KMS-11 (cell line): Measurements from ENCODE around the gene RNFT2.

ENCODE experiments used
- H2AFZ ChIP-seq: fragments of 200-600 bp; sonication (generic); 2 replicates; pipeline ENCODE4 v1.6.1; 2016; ENCODE audit warnings: antibody characterized with exemption, mixed run types, low read depth
- H3K27ac ChIP-seq: fragments of 200-600 bp; sonication (generic); 2 replicates; pipeline ENCODE4 v1.6.1; 2016; ENCODE audit warnings: mild to moderate bottlenecking, mixed run types
- H3K27me3 ChIP-seq: fragments of 200-600 bp; sonication (generic); 2 replicates; pipeline ENCODE4 v1.6.1; 2017; ENCODE audit warnings: mild to moderate bottlenecking, low read depth, mixed run types, moderate library complexity; ENCODE audit not compliant: insufficient read depth
- H3K36me3 ChIP-seq: fragments of 200-600 bp; sonication (generic); 2 replicates; pipeline ENCODE4 v1.6.1; 2017; ENCODE audit warnings: mild to moderate bottlenecking, mixed run types; ENCODE audit not compliant: insufficient read depth
- H3K4me1 ChIP-seq: fragments of 200-600 bp; sonication (generic); 2 replicates; pipeline ENCODE4 v1.6.1; 2016; ENCODE audit warnings: mild to moderate bottlenecking, low read depth, mixed run types; ENCODE audit not compliant: poor library complexity, severe bottlenecking
- H3K4me2 ChIP-seq: fragments of 200-600 bp; sonication (generic); 2 replicates; pipeline ENCODE4 v1.7.0; 2016; ENCODE audit warnings: mild to moderate bottlenecking, mixed run types
- H3K4me3 ChIP-seq: fragments of 200-600 bp; sonication (generic); IDR thresholded peaks from 2 replicates; pipeline ENCODE4 v1.6.1; 2017; ENCODE audit warnings: low read depth, low read length, mixed read lengths; ENCODE audit not compliant: insufficient read depth
- H3K79me2 ChIP-seq: fragments of 200-600 bp; sonication (generic); 2 replicates; pipeline ENCODE4 v1.6.1; 2016; ENCODE audit warnings: low read depth, mixed run types; ENCODE audit not compliant: insufficient read depth
- H3K9ac ChIP-seq: fragments of 200-600 bp; sonication (generic); 2 replicates; pipeline ENCODE4 v1.6.1; 2016; ENCODE audit warnings: mild to moderate bottlenecking, mixed run types
- H4K20me1 ChIP-seq: fragments of 200-600 bp; sonication (generic); 2 replicates; pipeline ENCODE4 v1.6.1; 2016; ENCODE audit warnings: mild to moderate bottlenecking, mixed run types; ENCODE audit not compliant: insufficient read depth
- CTCF ChIP-seq: fragments of 200-600 bp; sonication (generic); conservative IDR thresholded peaks from 2 replicates; pipeline ENCODE4 v1.6.1; 2017; ENCODE audit warnings: low read depth, mild to moderate bottlenecking, antibody characterized with exemption, low read length, moderate library complexity, mixed read lengths

The RNFT2 gene

GRCh38 chr12:116774020-116774419, 35.9 kb downstream of the RNFT2 start:
- no peak overlapping the region for H3K4me3 ChIP-seq
- H3K9ac ChIP-seq: no peak overlapping the region
- H3K27me3 ChIP-seq: no peaks in the 10 kb centered on the region
- no peak for TF ChIP-seq CTCF
- no peaks in the 10 kb centered on the region for H3K36me3 ChIP-seq
- no peak overlapping the region for H3K27ac ChIP-seq
- H4K20me1 ChIP-seq: no peaks in the 10 kb centered on the region
- no peak overlapping the region for H2AFZ ChIP-seq
- peaks cover 4% of the 10 kb centered on the region for H3K4me1 ChIP-seq
- H3K79me2 ChIP-seq: no peaks in the 10 kb centered on the region
- no peak overlapping the region for H3K4me2 ChIP-seq

- Histone ChIP-seq H2AFZ (no peak overlapping the region), H4K20me1 (no peaks in the 10 kb centered on the region), H3K4me2 (no peak overlapping the region), H3K4me3 (no peak overlapping the region), H3K36me3 (no peaks in the 10 kb centered on the region), H3K4me1 (peaks cover 4% of the 10 kb centered on the region), H3K27ac (no peak overlapping the region), H3K79me2 (no peaks in the 10 kb centered on the region), H3K9ac (no peak overlapping the region), H3K27me3 (no peaks in the 10 kb centered on the region)
- TF ChIP-seq CTCF: no peak
Measured at GRCh38 chr12:116777245-116777644, 39.1 kb downstream of the RNFT2 start.

- Histone ChIP-seq H3K27ac (no peak overlapping the region), H3K36me3 (no peaks in the 10 kb centered on the region), H4K20me1 (no peaks in the 10 kb centered on the region), H3K79me2 (no peaks in the 10 kb centered on the region), H2AFZ (no peak overlapping the region), H3K9ac (no peak overlapping the region), H3K4me3 (no peak overlapping the region), H3K4me1 (peaks cover 4% of the 10 kb centered on the region), H3K4me2 (no peak overlapping the region), H3K27me3 (no peaks in the 10 kb centered on the region)
- TF ChIP-seq CTCF: no peak
Measured at GRCh38 chr12:116779597-116779996, 41.5 kb downstream of the RNFT2 start.

GRCh38 chr12:116780942-116781341, 42.8 kb downstream of the RNFT2 start:
- Histone ChIP-seq H3K27me3 (no peaks in the 10 kb centered on the region), H3K9ac (no peak overlapping the region), H4K20me1 (no peaks in the 10 kb centered on the region), H3K4me1 (peaks cover 4% of the 10 kb centered on the region), H3K79me2 (no peaks in the 10 kb centered on the region), H3K27ac (no peak overlapping the region), H3K36me3 (no peaks in the 10 kb centered on the region), H3K4me2 (no peak overlapping the region), H2AFZ (no peak overlapping the region), H3K4me3 (no peak overlapping the region)
- no peak for TF ChIP-seq CTCF
